Hepatocyte (in vitro differentiated cells): ENCODE data around the gene STARD13. TPM values are rescaled to one million over a fixed set of nuclear protein-coding genes. Genes with fewer than 3 reads are reported as not detected.

Experiments
- DNase-seq: peaks from one replicate; pipeline ENCODE4 v3.0.0-alpha.2; 2016; ENCODE audit warnings: low spot score
- H2AFZ ChIP-seq: fragments of 200-600 bp; sonication (generic); 2 replicates; pipeline ENCODE4 v1.6.0; 2016; ENCODE audit warnings: antibody characterized with exemption, mild to moderate bottlenecking
- H3K27ac ChIP-seq: fragments of 200-600 bp; sonication (generic); 2 replicates; pipeline ENCODE4 v1.5.1; 2016; ENCODE audit warnings: mild to moderate bottlenecking
- H3K27me3 ChIP-seq: fragments of 200-600 bp; sonication (generic); 2 replicates; pipeline ENCODE4 v1.6.1; 2016
- H3K36me3 ChIP-seq: fragments of 200-600 bp; sonication (generic); replicated peaks from 2 replicates; pipeline ENCODE4 v1.5.1; 2016; ENCODE audit warnings: low read depth; ENCODE audit not compliant: insufficient read depth
- H3K4me1 ChIP-seq: fragments of 200-600 bp; sonication (generic); 2 replicates; pipeline ENCODE4 v1.5.1; 2016; ENCODE audit warnings: mild to moderate bottlenecking, moderate library complexity; ENCODE audit not compliant: insufficient read depth
- H3K4me2 ChIP-seq: fragments of 200-600 bp; sonication (generic); 2 replicates; pipeline ENCODE4 v1.6.0; 2016
- H3K4me3 ChIP-seq: fragments of 200-600 bp; sonication (generic); 2 replicates; pipeline ENCODE4 v1.5.1; 2016; ENCODE audit warnings: mild to moderate bottlenecking
- H3K79me2 ChIP-seq: fragments of 200-600 bp; sonication (generic); 2 replicates; pipeline ENCODE4 v1.6.0; 2017; ENCODE audit warnings: mild to moderate bottlenecking
- H3K9me2 ChIP-seq: fragments of 200-600 bp; sonication (generic); replicated peaks from 2 replicates; pipeline ENCODE4 v1.6.0; 2017; ENCODE audit warnings: mild to moderate bottlenecking; ENCODE audit not compliant: insufficient read depth
- H3K9me3 ChIP-seq: fragments of 200-600 bp; sonication (generic); 2 replicates; pipeline ENCODE4 v1.5.1; 2016; ENCODE audit warnings: low read depth, mild to moderate bottlenecking
- H4K20me1 ChIP-seq: fragments of 200-600 bp; sonication (generic); 2 replicates; pipeline ENCODE4 v1.6.0; 2016; ENCODE audit warnings: mild to moderate bottlenecking; ENCODE audit not compliant: insufficient read depth, poor library complexity, severe bottlenecking
- EZH2 ChIP-seq: fragments of 200-600 bp; sonication (generic); IDR thresholded peaks from 2 replicates; pipeline ENCODE4 v1.6.1; 2016; ENCODE audit warnings: antibody characterized with exemption, mild to moderate bottlenecking, borderline replicate concordance
- EZH2phosphoT487 ChIP-seq: fragments of 200-600 bp; sonication (generic); IDR thresholded peaks from one replicate; pipeline ENCODE4 v1.6.1; 2018; ENCODE audit warnings: antibody characterized with exemption, mild to moderate bottlenecking, low read depth, moderate library complexity; ENCODE audit not compliant: unreplicated experiment, severe bottlenecking
- WGBS: methylation state at CpG from one replicate; pipeline ENCODE4 v1.1.6; 2016; ENCODE audit warnings: low lambda C conversion rate; ENCODE audit errors: missing lambda C conversion rate; 5-methylcytosine and 5-hydroxymethylcytosine counted together
- polyA plus RNA-seq: library from polyadenylated mRNA; unstranded; fragments of >200 nt; fragmentation: Nextera tagmentation; extraction: Ambion mirVana; gene quantifications from 2 replicates; pipeline ENCODE4 v1.2.1, GENCODE V29; 2016
- total RNA-seq: library from RNA; depleted of rRNA; stranded (reverse); fragments of >200 nt; gene quantifications from 2 replicates; pipeline ENCODE4 v1.2.3, GENCODE V29; 2014
- TF ChIP-seq, protein P1 (sequence below): fragments of 200-600 bp; sonication (generic); IDR thresholded peaks from 2 replicates; pipeline ENCODE4 v1.5.1; 2016; ENCODE audit warnings: antibody characterized with exemption, mild to moderate bottlenecking; ENCODE audit not compliant: poor library complexity

STARD13 gene, protein sequence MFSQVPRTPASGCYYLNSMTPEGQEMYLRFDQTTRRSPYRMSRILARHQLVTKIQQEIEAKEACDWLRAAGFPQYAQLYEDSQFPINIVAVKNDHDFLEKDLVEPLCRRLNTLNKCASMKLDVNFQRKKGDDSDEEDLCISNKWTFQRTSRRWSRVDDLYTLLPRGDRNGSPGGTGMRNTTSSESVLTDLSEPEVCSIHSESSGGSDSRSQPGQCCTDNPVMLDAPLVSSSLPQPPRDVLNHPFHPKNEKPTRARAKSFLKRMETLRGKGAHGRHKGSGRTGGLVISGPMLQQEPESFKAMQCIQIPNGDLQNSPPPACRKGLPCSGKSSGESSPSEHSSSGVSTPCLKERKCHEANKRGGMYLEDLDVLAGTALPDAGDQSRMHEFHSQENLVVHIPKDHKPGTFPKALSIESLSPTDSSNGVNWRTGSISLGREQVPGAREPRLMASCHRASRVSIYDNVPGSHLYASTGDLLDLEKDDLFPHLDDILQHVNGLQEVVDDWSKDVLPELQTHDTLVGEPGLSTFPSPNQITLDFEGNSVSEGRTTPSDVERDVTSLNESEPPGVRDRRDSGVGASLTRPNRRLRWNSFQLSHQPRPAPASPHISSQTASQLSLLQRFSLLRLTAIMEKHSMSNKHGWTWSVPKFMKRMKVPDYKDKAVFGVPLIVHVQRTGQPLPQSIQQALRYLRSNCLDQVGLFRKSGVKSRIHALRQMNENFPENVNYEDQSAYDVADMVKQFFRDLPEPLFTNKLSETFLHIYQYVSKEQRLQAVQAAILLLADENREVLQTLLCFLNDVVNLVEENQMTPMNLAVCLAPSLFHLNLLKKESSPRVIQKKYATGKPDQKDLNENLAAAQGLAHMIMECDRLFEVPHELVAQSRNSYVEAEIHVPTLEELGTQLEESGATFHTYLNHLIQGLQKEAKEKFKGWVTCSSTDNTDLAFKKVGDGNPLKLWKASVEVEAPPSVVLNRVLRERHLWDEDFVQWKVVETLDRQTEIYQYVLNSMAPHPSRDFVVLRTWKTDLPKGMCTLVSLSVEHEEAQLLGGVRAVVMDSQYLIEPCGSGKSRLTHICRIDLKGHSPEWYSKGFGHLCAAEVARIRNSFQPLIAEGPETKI
- total RNA-seq: 7.9 and 13.5 TPM in 2 replicates
- 5.4 and 8.8 TPM in 2 replicates for polyA plus RNA-seq

DNA sequence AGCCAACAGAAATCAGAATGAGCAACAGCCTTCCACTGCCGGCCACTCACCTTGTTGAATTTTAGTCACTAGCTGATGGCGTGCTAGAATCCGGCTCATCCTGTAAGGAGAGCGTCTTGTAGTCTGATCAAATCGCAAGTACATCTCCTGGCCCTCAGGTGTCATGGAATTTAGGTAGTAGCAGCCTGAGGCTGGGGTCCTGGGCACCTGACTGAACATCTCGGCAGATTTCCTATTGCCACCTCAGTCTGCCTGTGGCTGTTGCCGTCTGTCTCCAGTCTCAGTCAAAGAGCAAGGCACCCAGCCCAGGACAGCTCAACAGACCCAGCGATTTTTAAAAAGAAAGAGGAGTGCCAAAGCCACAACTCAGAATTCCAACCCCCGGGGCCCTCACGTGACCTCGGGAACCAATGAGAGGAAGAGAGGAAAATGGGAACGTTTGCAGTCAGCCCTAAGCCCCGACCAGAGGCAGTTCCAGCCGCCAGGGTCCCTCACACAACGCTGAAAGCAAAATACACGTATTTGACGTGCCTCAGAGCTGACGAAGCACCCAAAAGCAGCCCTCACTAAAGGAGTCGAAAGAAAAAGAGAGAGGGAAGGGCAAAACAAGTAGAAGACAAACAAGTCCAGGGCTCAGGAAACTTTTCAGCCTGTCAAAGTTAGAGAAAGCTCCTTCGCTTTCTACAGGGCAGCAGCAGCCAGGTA is at the start of gene STARD13:
Gene STARD13 (minus strand): TSS at position 336 of the 705 bp plus-strand sequence. CDS start 117 bp downstream, at position 219.
- Histone ChIP-seq H3K79me2 (peaks cover 37% of the 10 kb centered on the region), H3K4me1 (peaks cover 19% of the 10 kb centered on the region), H3K4me2 (peak within 1 kb of the TSS; percentile 74), H3K9me3 (no peaks in the 10 kb centered on the region), H3K27ac (peak within 1 kb of the TSS; percentile 93), H4K20me1 (no peaks in the 10 kb centered on the region), H2AFZ (peak within 1 kb of the TSS; percentile 28), H3K36me3 (no peaks in the 10 kb centered on the region), H3K4me3 (peak within 1 kb of the TSS; percentile 39), H3K9me2 (no peaks in the 10 kb centered on the region), H3K27me3 (no peaks in the 10 kb centered on the region)
- peak; percentile 96 for DNase-seq
- WGBS: 2% methylated on average over 20 of the region's 20 CpGs
- TF ChIP-seq EZH2: no peak
- TF ChIP-seq, protein P1, sequence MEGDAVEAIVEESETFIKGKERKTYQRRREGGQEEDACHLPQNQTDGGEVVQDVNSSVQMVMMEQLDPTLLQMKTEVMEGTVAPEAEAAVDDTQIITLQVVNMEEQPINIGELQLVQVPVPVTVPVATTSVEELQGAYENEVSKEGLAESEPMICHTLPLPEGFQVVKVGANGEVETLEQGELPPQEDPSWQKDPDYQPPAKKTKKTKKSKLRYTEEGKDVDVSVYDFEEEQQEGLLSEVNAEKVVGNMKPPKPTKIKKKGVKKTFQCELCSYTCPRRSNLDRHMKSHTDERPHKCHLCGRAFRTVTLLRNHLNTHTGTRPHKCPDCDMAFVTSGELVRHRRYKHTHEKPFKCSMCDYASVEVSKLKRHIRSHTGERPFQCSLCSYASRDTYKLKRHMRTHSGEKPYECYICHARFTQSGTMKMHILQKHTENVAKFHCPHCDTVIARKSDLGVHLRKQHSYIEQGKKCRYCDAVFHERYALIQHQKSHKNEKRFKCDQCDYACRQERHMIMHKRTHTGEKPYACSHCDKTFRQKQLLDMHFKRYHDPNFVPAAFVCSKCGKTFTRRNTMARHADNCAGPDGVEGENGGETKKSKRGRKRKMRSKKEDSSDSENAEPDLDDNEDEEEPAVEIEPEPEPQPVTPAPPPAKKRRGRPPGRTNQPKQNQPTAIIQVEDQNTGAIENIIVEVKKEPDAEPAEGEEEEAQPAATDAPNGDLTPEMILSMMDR: peak; percentile 31

DNA sequence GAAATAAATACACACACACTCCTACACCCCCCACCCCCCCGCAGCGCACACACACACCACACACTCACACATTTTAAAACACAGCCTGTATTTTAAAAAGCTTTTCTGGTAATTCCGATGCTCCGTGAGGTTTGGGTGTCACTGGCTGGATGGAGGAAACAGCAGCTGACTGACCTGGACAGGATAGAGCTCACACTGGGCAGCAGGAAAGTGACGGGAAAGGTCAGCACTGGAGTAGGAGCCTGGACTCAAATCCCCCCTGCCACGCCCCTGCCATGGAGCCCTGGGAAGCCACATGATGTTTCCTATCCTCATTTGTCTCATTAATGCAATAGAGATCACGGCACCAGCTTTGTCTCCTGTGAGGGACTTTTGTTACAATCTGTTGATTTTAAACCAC is 49.3 kb upstream of the STARD13 start:
- Histone ChIP-seq H3K4me1 (no peaks in the 10 kb centered on the region), H3K9me2 (no peaks in the 10 kb centered on the region), H3K36me3 (no peaks in the 10 kb centered on the region), H3K9me3 (no peaks in the 10 kb centered on the region), H4K20me1 (no peaks in the 10 kb centered on the region), H3K27ac (no peak overlapping the region), H3K79me2 (no peaks in the 10 kb centered on the region), H3K4me3 (no peak overlapping the region), H3K4me2 (no peak overlapping the region), H2AFZ (no peak overlapping the region), H3K27me3 (no peaks in the 10 kb centered on the region)
- 92% methylated on average over 7 of the region's 7 CpGs for WGBS
- TF ChIP-seq, protein P1: no peak
- TF ChIP-seq EZH2 (no peak), EZH2phosphoT487 (no peak)
- no peak for DNase-seq

DNA sequence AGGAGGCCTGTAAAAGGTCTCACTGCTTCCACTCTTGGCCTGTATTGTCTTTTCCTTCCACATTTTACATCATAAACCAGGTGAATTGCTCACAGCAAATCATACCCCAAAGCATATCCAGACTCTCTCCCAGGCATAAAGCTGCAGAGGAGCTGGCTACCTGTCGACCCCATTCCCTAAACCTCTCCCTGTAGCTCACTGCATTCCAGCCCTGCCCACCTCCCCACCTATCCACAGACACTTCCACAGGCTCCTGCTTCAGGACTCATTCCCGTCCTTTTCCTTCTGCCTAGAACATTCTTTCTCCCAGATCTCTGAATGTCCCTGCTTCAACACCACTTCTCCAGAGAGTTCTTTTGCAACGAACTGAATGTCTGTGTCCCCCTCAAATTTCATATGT is 46.4 kb upstream of the STARD13 start:
- 78% methylated on average over 3 of the region's 3 CpGs for WGBS
- TF ChIP-seq EZH2 (no peak), EZH2phosphoT487 (no peak)
- TF ChIP-seq, protein P1: no peak

More for the DNA sequence above, 46.4 kb upstream of the STARD13 start:
- no peaks in the 10 kb centered on the region for H3K9me2 ChIP-seq
- no peaks in the 10 kb centered on the region for H3K27me3 ChIP-seq
- no peak overlapping the region for H2AFZ ChIP-seq
- H3K27ac ChIP-seq: no peak overlapping the region
- no peaks in the 10 kb centered on the region for H3K36me3 ChIP-seq
- no peaks in the 10 kb centered on the region for H3K79me2 ChIP-seq
- H4K20me1 ChIP-seq: no peaks in the 10 kb centered on the region
- no peak overlapping the region for H3K4me3 ChIP-seq
- no peak for DNase-seq
- H3K4me1 ChIP-seq: no peaks in the 10 kb centered on the region
- H3K9me3 ChIP-seq: no peaks in the 10 kb centered on the region
- no peak overlapping the region for H3K4me2 ChIP-seq
